Liver (tissue), 3 donors: ENCODE measurements around the gene KLF4.

ENCODE experiments used
- ATF3 ChIP-seq: IDR thresholded peaks from 2 replicates; pipeline ENCODE4 v1.6.1; 2016; ENCODE audit warnings: antibody characterized with exemption
- CTCF ChIP-seq: fragments of 150-350 bp; IDR thresholded peaks from 2 replicates; pipeline ENCODE4 v1.5.1; 2017; ENCODE audit warnings: improper control_type of control experiment, low read depth, low read length; ENCODE audit not compliant: missing input control
- GABPA ChIP-seq, 2 donors: IDR thresholded peaks in 1 of 2; conservative IDR thresholded peaks in 1 of 2; 2 replicates each; pipeline ENCODE4 v1.6.1; 2016; ENCODE audit warnings: antibody characterized with exemption in 2 of 2, mild to moderate bottlenecking in 1 of 2, moderate library complexity in 1 of 2
- HNF4G ChIP-seq: IDR thresholded peaks from 2 replicates; pipeline ENCODE4 v1.6.1; 2016; ENCODE audit warnings: antibody characterized with exemption
- JUND ChIP-seq, 2 donors: IDR thresholded peaks; 2 replicates each; pipeline ENCODE4 v1.6.1; 2016; ENCODE audit warnings: antibody characterized with exemption in 2 of 2
- MAX ChIP-seq: IDR thresholded peaks from 2 replicates; pipeline ENCODE4 v1.6.1; 2016; ENCODE audit warnings: antibody characterized with exemption
- RAD21 ChIP-seq, 2 donors: IDR thresholded peaks; 2 replicates each; pipeline ENCODE4 v1.6.1; 2016; ENCODE audit warnings: antibody characterized with exemption in 2 of 2, mild to moderate bottlenecking in 2 of 2
- REST ChIP-seq: IDR thresholded peaks from 2 replicates; pipeline ENCODE4 v1.6.1; 2016; ENCODE audit warnings: antibody characterized with exemption, mild to moderate bottlenecking
- SP1 ChIP-seq: IDR thresholded peaks from 2 replicates; pipeline ENCODE4 v1.6.1; 2018; ENCODE audit warnings: antibody characterized with exemption, mild to moderate bottlenecking
- TAF1 ChIP-seq: conservative IDR thresholded peaks from 2 replicates; pipeline ENCODE4 v1.6.1; 2016; ENCODE audit warnings: antibody characterized with exemption, mild to moderate bottlenecking
- YY1 ChIP-seq: IDR thresholded peaks from 2 replicates; pipeline ENCODE4 v1.6.1; 2016; ENCODE audit warnings: antibody characterized with exemption, mild to moderate bottlenecking
- ZBTB33 ChIP-seq: IDR thresholded peaks from 2 replicates; pipeline ENCODE4 v1.6.1; 2016; ENCODE audit warnings: antibody characterized with exemption
- donor health status: healthy.
- donor health status: healthy.

GRCh38 chr9:107488375-107489143 is 1.0 kb downstream of the KLF4 start:
- no peak for TF ChIP-seq CTCF
- TF ChIP-seq RAD21 (IDR thresholded peaks at IDR 0.05): no peak
- TF ChIP-seq YY1: peak; percentile 13
- TF ChIP-seq TAF1: no peak
- no peak for TF ChIP-seq GABPA (IDR thresholded peaks at IDR 0.05 in 1 of 2, conservative IDR thresholded peaks at IDR 0.05 in 1 of 2)
- TF ChIP-seq MAX: no peak
- TF ChIP-seq REST: no peak
- no peak for TF ChIP-seq SP1
- no peak for TF ChIP-seq ATF3
- TF ChIP-seq JUND (IDR thresholded peaks at IDR 0.05): no peak
- TF ChIP-seq ZBTB33: no peak
- TF ChIP-seq HNF4G: no peak
